Epithelial cell of esophagus (primary cell): ENCODE data around the gene TAX1BP1.

Source experiments
- DNase-seq: peaks from one replicate; pipeline ENCODE4 v3.0.0; 2010; ENCODE audit warnings: low read depth
- H3K4me3 ChIP-seq: 2 replicates; pipeline ENCODE4 v1.5.1; 2011; ENCODE audit warnings: mild to moderate bottlenecking, low read length, control low read depth
- TF ChIP-seq, protein P1 (sequence below): IDR thresholded peaks from 2 replicates; pipeline ENCODE4 v1.5.1; 2011; ENCODE audit warnings: low read depth, mild to moderate bottlenecking, low read length, control low read depth, inconsistent platforms; ENCODE audit not compliant: insufficient read depth; ENCODE audit errors: missing control alignments

Gene TAX1BP1

DNA sequence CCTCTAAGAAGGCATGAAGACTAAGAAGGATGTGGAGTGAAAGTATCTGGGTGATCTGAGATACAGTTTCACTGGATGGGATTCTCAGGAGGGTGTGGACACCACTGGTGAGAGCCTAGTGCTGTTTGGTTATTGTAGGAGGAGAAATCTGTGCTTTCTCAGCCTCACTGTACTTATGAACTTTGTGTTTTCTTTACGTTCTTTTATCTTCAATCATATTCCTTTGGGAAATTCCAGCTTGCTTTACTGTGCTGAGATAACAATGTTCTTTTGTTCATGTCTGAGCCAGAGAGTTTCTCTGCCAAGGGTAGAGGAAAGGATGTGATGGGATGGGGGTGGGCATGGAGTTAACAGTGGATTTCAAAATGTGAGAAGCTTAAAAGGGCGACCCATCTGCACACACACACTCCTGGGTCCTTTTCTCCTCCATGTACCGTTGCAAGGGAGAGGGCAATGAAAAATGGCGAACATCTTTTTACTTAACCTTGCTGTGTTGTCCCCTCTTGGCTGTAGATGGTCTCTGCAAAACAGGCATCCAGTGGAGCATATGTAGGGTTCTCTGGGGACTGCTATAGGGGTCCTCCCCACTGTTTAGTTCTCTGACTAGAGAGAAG is 25.0 kb upstream of the TAX1BP1 start:
- H3K4me3 ChIP-seq, result no peak overlapping the region
- TF ChIP-seq, protein P1, sequence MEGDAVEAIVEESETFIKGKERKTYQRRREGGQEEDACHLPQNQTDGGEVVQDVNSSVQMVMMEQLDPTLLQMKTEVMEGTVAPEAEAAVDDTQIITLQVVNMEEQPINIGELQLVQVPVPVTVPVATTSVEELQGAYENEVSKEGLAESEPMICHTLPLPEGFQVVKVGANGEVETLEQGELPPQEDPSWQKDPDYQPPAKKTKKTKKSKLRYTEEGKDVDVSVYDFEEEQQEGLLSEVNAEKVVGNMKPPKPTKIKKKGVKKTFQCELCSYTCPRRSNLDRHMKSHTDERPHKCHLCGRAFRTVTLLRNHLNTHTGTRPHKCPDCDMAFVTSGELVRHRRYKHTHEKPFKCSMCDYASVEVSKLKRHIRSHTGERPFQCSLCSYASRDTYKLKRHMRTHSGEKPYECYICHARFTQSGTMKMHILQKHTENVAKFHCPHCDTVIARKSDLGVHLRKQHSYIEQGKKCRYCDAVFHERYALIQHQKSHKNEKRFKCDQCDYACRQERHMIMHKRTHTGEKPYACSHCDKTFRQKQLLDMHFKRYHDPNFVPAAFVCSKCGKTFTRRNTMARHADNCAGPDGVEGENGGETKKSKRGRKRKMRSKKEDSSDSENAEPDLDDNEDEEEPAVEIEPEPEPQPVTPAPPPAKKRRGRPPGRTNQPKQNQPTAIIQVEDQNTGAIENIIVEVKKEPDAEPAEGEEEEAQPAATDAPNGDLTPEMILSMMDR, result no peak
- DNase-seq, result no peak

- TF ChIP-seq, protein P1, result peak; percentile 48
- peak; percentile 40 for DNase-seq
- H3K4me3 ChIP-seq, result no peak overlapping the region
Observed at GRCh38 chr7:27723085-27723484, 16.9 kb upstream of the TAX1BP1 start.

DNA sequence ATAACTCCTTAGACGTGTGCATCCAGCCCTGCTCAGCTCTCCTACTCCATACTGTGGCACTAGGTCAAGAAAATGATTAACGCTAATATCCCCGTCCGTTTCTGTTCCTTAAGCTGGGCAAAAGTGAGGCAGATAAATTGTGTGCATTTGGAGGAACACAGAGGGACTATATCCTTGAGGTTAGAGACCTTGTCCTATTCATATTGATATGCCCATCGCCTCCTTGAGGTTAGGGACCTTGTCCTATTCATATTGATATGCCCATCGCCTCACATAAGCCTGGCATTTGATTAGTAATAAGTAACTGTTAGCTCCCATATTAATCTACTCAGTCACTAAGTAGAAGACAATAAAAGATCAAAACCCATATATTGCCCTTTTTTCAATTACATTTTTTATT is 12.9 kb upstream of the TAX1BP1 start:
- no peak for DNase-seq
- TF ChIP-seq, protein P1, result no peak
- H3K4me3 ChIP-seq, result no peak overlapping the region

DNA sequence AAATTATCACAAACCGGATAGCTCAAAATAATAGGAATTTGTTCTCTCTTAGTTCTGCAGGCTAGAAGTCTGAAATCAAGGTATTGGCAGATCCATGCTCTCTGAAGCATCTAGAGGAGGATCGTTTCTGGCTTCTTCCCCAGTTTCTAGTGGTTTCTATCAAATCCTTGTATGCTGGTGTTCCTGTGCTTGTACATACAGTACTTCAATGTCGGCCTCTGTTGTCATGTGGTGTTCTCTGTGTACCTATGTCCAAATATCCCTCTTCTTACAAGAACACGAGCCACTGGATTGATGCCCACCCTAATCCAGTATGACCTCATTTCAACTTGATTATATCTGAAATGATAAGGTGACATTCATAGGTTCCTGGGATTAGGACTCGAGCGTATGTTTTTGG is 9.8 kb upstream of the TAX1BP1 start:
- H3K4me3 ChIP-seq, result no peak overlapping the region
- TF ChIP-seq, protein P1, result no peak
- DNase-seq, result no peak

DNA sequence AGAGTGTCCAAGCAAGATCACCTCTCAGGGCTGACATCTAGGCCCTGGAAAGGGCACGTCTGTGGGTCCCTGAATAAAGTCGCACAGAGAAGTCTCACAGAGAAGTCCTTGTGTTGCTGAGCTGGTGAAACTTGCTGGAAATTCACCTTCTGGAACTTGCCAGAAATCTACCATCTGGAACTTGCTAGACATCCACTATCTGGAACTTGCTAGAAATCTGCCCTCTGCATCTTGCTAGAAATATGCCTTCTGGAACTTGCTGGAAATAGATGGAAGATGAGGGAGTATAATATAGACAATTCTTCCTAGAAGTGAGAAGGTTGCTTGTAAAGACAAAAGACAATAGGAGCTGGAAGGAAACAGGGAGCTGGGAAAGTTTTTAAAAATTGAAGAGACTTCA is 5.4 kb upstream of the TAX1BP1 start:
- no peak overlapping the region for H3K4me3 ChIP-seq
- DNase-seq, result no peak
- TF ChIP-seq, protein P1, result no peak

- no peak overlapping the region for H3K4me3 ChIP-seq
- TF ChIP-seq, protein P1, result no peak
- DNase-seq, result no peak
Observed at GRCh38 chr7:27735165-27735564, 4.8 kb upstream of the TAX1BP1 start.

DNA sequence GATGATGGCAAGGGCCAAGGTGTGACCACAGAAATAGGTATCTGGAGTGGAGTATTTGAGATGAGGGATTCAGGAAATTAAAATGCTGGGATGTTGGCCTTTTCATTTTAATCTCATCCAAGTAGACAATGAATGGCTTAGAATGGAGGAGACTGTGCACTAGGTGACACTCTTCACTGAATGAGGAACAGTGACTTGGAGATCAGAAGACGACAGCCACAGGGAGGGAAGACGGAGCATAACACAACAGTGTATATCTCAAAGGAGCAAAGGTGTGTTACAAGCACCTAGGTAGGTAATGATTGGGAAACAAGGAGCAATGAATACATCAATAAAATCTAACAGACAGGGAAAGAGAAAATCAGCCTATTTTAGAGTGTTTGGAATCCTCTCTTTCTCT is 4.1 kb upstream of the TAX1BP1 start:
- no peak for DNase-seq
- TF ChIP-seq, protein P1, result no peak
- no peak overlapping the region for H3K4me3 ChIP-seq
